Effector CD8-positive, alpha-beta T cell (primary cell): Measurements from ENCODE around the gene COL23A1.

Experiments
- DNase-seq: peaks from one replicate; lab custom pipeline; 2025; lab: John Stamatoyannopoulos, UW

The COL23A1 gene

DNA sequence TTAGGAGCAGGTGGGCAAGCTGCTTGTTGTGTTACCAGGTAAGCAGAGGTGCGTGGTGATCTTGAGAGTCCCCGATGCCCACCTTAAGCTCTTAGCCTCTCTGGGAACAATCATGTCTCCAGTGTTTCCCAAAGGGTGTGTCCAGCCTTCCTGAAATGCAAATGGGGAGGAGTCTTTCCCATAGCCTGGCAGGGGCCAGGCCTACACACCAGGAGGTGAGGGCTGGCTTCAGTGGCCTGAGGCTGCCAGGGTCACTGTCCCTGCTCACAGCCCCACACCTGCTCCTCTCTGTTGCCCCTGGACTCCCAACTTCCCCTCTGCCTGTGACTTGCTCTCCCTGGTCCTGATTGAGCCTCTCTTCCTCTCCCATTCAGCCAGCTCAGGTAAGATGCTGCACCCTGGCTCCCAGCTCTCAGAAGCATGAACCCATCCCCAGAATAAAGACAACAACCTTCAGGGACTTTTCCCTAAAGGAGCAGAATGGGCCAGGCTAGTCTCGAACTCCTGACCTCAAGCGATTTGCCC, 291.8 kb downstream of the COL23A1 start:
- DNase-seq, result no peak

DNA sequence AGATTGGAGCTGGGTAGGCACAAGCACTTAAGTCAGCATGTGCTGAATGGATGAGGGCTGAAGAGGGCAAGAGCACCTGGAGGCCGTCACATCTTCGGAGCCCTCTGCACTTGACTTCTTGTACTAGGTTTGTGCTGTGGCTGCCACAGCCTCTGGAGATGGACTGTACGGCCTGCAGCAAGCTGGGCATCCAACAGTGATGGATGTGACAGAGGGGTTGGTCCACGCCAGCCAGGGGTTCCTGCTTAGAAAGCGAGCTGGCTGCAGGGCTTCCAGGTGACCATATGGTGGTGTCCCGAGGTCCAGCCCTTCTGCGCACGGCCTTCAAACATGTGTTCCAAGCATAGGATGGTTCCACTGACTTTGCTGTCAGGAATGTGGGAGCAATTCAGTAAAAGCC, 292.4 kb downstream of the COL23A1 start:
- no peak for DNase-seq

DNA sequence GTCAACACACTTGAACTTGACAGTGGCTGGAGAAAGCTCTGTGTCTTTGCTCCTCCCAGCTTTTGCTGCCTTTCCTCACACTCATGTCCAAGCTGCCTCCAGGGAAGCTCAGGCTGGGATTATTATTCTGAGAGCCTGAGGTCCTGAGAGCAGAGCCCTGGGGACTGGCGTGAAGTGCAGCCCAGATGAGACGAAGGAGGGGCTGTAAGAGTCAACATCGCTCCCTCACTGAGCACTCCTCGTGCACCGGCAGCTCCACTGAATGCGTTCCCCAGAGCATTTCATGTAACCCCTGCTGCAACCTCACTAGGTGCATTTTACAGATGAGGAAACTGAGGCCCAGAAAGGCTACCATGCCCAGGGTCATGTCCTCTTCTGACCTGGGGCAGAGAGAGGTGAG, 294.1 kb downstream of the COL23A1 start:
- no peak for DNase-seq

DNA sequence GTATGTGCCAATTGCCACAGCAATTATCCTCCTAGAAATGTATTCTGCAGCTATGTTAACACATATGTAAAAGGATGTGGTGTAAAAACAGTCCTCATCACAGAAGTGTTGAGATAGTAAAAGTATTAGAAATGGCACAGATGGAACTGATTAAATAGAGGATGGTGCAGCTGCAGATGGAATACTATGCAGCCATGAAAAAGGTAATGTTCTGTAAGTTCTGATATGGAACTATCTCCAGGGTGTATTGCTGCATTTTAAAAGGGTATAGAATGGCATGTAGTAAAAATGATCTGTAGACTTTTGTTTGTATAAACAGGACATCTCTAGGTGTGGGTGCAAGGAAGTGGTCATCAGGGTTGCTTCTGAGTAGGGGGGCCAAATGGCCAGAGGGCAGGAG, 294.6 kb downstream of the COL23A1 start:
- no peak for DNase-seq

DNA sequence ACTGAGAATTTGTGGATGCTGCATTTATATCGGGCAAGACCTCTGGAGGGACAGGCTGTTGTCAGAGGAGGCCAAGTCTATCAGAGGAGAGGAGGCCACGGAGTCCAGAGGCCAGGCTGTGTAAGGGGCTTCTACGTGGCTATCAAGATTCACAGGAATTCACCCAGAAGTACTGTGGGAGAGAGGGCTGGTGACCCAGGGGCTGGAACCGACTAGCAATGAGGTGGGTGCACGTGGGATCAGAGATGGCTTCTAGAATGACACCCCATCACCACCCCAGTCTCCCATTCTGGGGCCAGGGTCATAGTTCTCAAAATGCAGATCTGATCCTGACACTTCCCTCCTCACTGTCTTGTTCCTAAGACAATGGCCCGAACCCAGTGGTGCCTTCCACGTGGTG, 296.4 kb downstream of the COL23A1 start:
- DNase-seq, result no peak

DNA sequence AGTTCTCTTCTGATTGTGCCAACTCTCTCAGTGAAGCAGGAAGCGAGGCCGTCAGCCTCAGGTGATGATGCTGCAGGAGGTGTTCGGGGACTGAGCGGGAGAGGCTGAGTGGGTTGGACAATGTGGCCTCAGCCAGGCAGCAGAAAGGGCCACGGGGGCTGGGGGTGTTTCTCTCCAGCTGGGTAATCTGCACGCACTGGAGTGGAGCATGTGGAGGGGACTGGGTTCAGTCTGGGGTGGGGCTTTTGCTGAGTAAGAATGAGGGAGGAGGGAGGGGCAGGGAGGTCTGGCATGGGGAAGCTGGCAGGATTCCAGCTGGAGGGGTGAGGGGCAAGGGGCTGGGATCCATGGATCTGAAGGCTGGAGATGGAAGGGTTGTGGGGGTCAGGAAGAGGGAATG, 296.8 kb downstream of the COL23A1 start:
- DNase-seq, result no peak

DNA sequence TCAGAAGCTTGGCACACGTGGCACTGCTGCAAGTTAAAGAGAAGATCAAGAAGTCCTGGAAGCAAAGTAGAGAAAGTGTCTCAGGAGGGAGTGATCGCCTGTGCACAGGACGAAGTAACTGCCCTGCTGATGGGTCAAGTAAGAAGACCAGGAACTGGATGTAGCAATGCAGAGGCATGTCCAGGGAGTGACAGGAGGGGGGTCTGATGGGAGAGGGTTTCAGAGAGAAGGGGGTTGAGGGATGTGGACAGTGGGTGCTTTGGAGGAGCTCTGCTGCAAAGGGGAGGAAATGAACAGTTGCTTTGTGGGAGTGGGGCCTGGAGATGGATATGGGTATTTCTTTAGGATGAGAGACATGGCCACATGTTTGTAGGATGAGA, 297.4 kb downstream of the COL23A1 start:
- no peak for DNase-seq

DNA sequence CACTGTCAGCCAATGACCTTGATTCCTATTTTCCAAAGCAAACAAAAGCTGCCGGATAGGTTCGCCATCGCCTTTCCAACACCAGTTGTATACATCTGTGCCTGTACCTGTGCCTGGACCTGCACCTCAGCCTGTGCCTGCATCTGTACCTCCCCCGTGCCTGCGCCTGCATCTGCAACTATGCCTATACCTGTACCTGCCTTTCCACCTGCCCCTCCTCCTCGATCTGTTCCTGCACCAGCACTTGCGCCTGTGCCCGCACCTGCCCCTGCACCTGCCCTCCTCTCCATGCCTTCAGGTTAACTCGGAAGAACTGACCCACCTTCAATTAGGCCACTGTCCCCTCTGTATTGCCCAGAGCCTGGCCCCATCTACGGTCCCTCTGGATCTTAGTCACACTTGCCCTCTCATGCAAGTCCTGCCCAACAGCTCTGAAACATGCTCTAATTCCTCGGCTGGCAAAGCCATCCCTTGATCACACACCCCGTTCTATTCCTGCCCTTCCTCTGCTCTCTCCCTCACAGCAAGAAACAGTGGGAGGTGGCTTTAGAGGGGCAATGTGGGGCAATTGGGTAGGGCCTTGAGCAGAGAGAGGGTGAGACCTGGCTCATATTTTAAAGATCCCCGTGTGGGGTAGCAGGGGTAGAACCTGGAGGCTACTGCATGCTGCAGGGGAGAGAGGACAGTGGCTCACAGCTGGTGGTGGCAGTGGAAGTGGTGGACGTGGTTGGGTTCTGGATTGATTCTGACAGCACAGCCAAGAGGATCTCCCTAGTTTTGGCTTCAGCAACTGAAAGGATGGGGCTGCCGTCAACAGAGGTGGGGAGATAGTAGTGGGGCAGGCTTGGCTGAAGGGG, 298.0 kb downstream of the COL23A1 start:
- DNase-seq, result no peak

DNA sequence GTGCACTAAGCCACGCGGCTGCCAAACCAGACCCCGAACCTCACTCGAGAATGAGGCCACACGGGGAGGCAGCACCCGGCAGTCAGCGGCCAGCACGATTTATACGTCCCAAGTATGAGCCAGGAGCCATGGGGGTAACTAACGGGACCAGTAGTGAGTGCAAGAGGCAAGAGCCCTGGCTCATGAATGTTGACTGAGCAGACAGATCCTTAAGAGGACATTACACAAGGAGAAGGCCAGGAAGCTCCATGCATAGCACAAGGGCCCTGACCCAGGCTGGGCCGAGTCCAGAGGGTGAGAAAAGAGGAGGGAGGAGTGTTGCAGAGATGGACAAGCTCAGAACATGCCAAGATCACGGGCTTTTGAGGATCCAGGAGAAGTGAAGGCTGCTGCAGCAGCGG, 299.0 kb downstream of the COL23A1 start:
- DNase-seq, result no peak

DNA sequence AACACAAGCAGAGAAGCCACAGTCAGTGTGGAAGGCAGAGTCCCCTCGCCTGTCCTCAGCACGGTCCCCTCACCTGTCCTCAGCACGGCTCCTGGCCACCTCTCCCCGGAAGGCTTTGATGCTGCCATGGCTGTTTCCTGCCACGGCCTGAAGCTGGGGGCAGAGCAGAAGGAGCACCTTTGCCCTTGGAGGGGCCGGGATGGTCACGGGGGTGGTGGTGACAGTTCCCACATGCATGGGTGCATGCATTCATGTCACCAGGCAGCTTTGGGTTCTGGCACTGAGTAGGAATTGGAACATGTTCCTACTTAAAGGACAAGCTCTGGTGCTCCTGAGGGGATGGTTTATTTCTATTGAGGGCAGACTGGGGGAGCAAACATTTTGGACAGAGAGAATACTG, 299.8 kb downstream of the COL23A1 start:
- no peak for DNase-seq

DNA sequence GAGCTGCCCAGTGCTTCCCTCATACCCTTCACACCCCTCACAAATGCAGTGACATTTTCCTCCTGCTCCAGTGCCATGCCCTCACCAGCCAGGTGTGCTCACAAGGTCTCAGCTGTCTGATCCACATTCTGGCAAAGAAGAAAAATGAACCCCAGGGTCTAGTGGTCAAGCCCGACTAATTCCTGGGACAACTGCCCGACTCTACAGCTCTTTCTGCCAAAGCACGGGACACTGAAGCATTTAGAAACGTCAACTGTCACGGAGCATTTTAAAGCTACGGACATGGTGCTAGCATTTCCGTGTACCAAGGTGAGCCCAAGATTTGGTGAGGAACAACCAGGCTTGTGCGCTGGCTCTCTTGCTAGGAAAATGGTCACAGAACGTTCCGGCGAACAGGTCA, 300.8 kb downstream of the COL23A1 start:
- DNase-seq, result no peak

DNA sequence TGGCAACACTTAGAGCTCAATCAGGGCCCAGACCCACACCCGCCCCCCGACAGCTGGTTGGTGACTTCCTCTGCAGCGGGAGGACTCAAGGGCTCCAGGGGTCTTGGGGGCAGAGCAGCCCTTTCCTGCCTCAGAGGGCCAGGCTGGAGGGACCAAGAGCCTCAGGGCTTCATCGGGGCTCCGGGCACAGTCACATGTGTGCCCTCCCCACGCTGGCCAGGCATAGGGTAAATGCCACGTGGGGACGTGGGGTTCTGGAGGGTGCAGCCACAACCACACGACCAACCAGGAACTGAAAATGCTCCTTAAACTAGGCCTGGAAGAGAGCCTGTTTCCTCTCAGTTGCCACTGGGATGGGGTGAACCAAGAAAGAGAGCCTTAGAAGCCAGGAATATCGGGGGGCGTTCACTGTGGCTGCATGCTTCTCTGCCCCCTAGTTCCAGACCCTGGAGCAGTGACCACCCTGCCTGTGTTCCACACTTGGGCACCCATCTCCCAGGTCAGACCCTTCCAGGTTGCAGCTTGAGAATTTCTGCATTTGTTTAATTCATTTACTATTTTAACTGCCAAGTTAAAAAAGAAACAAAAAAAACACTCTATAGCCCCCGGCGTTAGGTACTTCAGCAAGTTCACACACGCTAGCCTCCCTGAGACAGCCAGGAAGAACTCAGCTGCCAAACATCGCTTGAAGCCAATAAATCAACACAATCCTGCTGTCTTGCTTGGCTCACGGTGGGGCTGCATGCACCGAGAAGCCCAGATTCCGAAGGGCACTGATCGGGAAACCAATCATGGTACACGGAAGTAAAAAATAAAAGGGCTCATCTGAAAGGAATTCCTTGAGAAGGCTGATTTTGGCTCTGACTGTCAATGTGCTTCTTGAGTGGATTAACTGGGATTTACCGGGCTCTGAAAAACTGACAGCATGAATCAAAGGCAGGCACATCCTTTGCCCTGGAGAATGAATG, 301.5 kb downstream of the COL23A1 start:
- DNase-seq, result no peak

DNA sequence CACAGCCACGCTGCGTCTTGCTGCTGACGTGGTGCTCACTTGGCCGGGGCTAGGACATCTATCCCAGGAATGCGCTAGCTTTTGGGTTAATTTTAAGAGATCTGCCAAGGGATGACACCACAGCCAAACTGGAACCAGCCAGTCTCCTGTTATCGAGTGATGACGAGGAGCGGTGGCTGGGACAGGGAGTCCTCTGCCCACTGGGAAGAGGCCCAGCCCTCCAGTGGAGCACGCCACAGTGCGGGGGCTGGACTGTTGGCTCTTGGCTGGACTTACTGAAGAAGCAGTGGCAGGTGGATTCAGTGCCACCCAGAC, 302.4 kb downstream of the COL23A1 start:
- DNase-seq, result no peak

DNA sequence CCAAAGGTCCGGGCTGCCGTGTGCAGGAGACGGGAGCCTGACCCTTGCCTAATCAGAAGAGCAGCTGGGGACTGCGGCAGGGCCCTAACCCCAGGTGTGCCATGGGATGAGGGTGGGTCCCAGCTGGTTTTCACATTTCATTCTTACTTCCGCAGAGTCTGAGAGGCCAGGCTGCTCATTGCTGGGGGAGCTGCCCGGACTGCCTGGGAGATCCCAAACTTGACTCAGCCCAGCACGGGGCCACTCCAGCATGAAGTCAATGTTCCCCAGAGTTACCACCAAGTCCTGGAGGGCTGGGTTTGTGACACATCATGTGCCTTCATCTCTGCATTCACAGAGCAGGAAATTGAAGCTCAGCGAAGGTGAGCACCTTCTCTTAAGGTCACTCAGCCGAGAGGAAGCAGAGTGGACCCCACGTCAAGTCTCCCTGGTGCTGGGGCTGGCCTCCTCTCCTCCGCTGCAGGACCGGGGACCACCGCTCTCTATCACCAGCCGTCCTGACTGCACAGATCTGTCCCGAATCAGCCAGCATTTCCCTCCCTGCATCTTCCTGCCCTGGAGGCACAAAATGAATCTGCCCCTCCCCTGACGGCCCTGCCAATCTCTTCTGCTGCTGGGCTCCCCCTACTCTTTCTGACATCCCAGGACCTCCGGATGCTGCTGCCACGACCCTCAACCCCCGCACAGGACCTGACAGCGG, 303.0 kb downstream of the COL23A1 start:
- no peak for DNase-seq

DNA sequence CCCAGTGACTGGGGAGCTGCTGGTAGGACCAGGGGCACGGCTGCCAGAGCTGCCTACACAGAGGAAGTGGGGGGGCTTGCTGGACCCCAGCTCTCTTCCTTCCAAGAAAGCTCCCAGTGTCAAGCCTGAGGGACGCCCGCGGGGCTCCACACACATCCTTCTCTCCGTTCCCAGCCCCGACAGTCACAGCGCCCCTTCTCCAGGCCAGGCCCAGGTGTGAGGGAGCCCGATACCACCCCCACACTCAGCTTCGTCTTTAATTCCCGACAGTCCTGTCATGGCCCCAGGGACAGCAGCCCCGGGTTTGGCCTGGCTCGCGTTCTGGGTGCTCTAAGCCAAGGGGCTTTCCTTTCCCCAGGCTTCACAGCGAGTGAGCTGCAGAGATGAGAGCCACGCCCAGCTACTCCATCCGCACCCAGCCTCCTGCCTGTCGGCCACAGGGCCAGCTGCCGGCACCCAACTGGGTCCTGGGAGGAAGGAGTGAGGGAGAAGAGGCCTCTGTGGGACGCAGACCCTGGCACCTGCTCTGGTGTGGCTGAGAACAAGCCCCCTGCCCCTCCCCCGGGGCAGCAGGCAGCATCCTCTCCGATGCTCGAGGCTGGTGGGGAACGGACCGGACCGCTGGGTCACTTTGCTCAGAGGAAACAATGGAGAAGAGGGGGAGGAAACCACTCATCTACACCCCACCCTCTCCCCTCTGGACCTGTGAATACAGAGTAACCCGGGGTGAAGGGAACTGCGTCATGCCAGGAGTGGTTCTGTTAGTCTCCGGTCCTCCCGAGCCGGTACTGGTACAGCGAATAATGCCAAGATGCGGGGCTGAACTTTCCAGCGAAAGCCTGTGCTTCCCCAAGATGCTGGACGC, 303.7 kb downstream of the COL23A1 start:
- DNase-seq, result no peak

DNA sequence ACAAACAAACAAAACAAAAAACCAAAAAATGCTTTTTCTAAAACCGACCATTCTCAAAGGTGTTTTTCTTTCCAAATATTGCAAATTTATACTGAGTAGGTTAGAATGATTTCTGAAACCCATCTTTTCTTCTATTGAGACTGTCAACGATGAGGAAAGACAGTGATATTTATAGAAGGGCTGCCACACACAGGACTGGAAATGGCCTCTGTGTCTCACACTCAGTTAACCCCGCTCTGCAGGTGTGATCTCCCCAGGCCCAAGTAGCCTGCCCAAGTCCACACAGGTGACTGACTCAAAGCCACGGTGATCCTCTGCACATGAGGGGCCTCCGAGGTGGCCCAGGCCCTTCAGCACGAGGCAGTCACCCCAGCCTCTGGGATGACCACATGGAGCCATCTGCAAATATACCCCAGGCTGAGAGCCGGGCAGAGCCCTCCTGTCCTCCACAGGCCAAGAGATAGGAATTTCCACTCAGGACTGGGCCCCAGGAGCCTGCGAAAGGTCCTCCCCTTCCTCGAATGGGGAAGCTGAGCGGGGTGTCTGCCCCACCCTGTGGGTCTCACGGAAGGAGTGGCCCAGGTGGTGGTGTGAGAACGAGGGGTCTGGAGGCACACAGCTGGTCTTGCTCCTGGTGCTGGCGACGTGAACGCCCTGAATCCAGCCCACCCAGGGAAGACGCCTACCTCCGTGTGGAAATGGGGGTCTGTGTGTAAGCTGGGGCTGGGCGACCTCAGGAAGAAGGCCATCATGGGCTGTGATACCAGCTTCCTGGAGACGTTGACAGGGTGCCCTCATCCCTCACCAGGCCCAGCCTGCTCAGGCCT, 304.6 kb downstream of the COL23A1 start:
- DNase-seq, result no peak

DNA sequence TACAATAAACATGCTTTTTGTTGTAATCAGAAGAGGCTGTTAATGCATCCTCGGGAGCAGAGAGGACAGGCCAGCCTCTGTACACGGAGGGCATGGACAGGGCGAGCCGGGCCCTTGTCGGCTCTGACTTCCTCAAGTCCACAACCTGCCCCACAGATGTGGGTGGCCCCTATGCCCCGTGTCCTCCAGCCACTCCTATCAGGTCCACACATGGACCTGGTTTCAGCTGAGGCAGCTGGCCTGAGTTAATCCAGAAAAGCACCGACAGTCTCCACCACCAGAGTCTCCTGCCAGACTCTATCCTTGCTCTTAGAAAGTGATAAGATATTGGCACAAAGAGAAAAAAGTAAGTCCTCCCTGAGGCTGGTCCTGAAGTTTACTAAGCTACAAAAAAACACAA, 305.2 kb downstream of the COL23A1 start:
- DNase-seq, result no peak

DNA sequence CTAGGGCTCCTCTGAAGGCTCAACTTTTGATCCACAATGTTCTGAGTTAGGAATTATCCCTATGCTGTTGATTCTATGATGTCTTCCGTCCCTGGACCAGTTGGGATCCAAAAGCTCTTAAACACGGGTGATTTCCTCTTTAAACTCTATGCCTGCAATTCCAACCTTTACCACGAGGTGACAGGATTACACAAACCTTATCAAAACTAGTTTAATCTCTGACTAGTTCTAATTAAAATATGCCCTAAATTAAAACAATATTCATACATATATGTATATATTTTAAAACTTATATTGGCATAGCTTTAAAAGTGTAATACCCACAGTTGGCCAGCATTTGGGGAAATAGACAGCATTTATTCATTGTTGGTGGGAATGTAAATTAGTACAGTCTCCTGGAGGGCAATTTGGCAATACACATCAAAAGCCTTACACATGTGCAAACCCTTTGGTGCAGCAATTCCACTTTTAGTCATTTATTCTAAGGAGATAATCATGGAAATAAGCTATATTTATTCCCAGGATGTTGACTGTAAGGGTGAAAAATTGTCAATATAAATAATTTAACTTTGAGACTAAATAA, 306.0 kb downstream of the COL23A1 start:
- DNase-seq, result no peak

DNA sequence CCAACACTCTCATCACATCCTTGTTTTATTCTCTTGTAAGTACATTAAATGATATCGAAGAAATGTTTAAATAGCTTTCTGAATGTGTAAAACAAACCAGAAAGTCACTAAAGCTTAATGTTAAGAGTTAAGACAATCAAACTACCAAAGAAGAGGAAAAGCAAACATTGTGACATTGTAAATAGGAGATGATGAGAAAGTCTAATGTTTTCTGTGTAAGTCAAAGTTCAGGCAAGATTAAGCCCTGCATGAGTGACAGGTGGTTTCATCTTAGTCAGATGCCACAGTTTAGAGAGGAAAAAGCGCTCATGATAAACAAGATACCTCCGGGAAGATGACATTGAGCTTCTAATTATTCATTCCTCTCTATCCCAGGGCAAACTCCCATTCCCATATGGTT, 306.7 kb downstream of the COL23A1 start:
- no peak for DNase-seq

DNA sequence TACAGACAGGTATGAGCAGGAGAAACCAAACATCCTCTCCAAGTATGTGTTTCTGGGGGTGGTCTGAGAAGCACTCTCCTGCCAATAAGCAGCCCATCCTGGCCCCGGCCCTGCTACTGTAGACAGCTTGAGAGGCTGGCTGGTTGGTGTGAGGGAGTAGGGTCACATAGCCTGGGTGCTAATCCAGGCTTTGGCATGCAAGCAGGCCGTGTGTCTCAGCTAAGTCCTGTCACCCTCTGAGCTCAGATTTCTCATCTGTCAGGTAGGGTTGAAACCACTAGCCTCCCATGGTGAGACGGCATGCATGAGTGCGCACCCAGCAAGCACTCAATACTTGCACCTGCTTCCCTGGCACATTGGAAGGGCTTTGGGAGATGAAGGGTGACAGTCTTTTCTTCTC, 307.8 kb downstream of the COL23A1 start:
- DNase-seq, result no peak
